Ovary (tissue), 9 donors: Measurements from ENCODE around the gene IFITM10. TPM values are rescaled to one million over a fixed set of nuclear protein-coding genes. Genes with fewer than 3 reads are reported as not detected.
A peak's percentile ranks its signal among the peaks of the same experiment; 100 is the strongest.

Source experiments
- DNase-seq, 5 donors: peaks; one replicate each; pipeline ENCODE4 v3.0.0-alpha.2; 2019 to 2020
- H3K27ac ChIP-seq, 2 donors: fragments of 200-600 bp; one replicate each; pipeline versions ENCODE4 v1.5.1 to v1.8.0; 2019 to 2022
- H3K27me3 ChIP-seq: fragments of 200-600 bp; one replicate; pipeline ENCODE4 v1.8.0; 2022
- H3K36me3 ChIP-seq: fragments of 200-600 bp; sonication (generic); one replicate; pipeline ENCODE4 v1.5.1; 2019
- H3K4me1 ChIP-seq: one replicate; pipeline ENCODE4 v1.8.1; 2013; ENCODE audit warnings: mild to moderate bottlenecking, moderate library complexity; ENCODE audit not compliant: insufficient read depth
- H3K4me3 ChIP-seq: fragments of 200-600 bp; sonication (generic); one replicate; pipeline ENCODE4 v1.5.1; 2017
- H3K9me3 ChIP-seq, 2 donors: fragments of 200-600 bp in 1 of 2; sonication (generic) in 1 of 2; one replicate each; pipeline versions ENCODE4 v1.5.1 to v1.8.1; 2013 to 2019; ENCODE audit warnings: mild to moderate bottlenecking in 1 of 2, moderate library complexity in 1 of 2
- CTCF ChIP-seq, 3 donors: fragments of 450-650 bp in 2 of 3; fragments of 200-600 bp in 1 of 3; IDR thresholded peaks; one replicate each; pipeline versions ENCODE4 v1.5.1 to v1.8.0; 2016 to 2022; ENCODE audit warnings: antibody characterized with exemption in 3 of 3, mild to moderate bottlenecking in 1 of 3
- EP300 ChIP-seq: sonication (generic); formaldehyde crosslinking; IDR thresholded peaks from one replicate; pipeline ENCODE4 v1.6.1; 2017; ENCODE audit warnings: antibody characterized with exemption
- POLR2A ChIP-seq: fragments of 450-650 bp; IDR thresholded peaks from one replicate; pipeline ENCODE4 v1.6.1; 2017; ENCODE audit warnings: antibody characterized with exemption, mild to moderate bottlenecking, moderate library complexity
- WGBS, 3 donors: extraction: QIAGEN DNeasy Blood & Tissue Kit in 1 of 3; methylation state at CpG; one replicate each; pipeline versions ENCODE4 v1.1.5 to v1.1.7; 2013 to 2017; 5-methylcytosine and 5-hydroxymethylcytosine counted together
- intact Hi-C, 4 donors: fragments of 100-400 bp; cut with DNase I; formaldehyde crosslinking; loops; one replicate each; pipeline versions ENCODE4 v1.11.0 to v1.15.1; 2022 to 2023
- polyA plus RNA-seq, 2 donors: library from polyadenylated mRNA; stranded (reverse); fragments of 200-250 nt in 1 of 2; fragments of 350-450 nt in 1 of 2; fragmentation: Illumina TruSeq in 1 of 2; extraction: RNeasy Lipid Tissue Mini Kit (QIAGEN cat#74804) in 1 of 2; gene quantifications; one replicate each; pipeline ENCODE4 v1.2.3, GENCODE V29; 2013 to 2014
- total RNA-seq, 7 donors: library from RNA; depleted of rRNA in 2 of 7; stranded (reverse); fragments of >200 nt in 2 of 7; fragmentation: NEBNext Ultra II Directional in 3 of 7; extraction: Animal tissue kit (Norgen Biotek cat#: 25700) in 3 of 7; gene quantifications; one replicate each; pipeline versions ENCODE4 v1.1.0 to v1.2.4, GENCODE V29; 2016 to 2023
- donor health status: DM: no; HTN: no; CAD: no; lungs with moderate emphysema.
- donor health status: DM: no; HTN: no; CAD: no.
- donor health status: Bipolar disorder and iron deficiency.
- donor health status: DM: yes; HTN: yes; CAD: no.
- donor health status: DM: no; HTN: no; CAD: no.
- donor health status: DM: yes; HTN: yes; CAD: no.

IFITM10 gene
- total and polyA plus RNA-seq, 9 donors = 0.15 to 3.6 (median 0.97) TPM

GRCh38 chr11:1772270-1773130 lies 22.1 kb upstream of the IFITM10 start:
- peak in 3 of 5 donors; percentile 46 to 54 (median 49) for DNase-seq
- H3K36me3 ChIP-seq = no peaks in the 10 kb centered on the region
- no peaks in the 10 kb centered on the region for H3K9me3 ChIP-seq
- WGBS, 3 donors = 22 to 29% (median 25%) methylated on average over 15 of the region's 15 CpGs
- TF ChIP-seq EP300 (no peak), POLR2A (no peak), CTCF (IDR thresholded peaks at IDR 0.05) (no peak)
- no peak overlapping the region for H3K4me3 ChIP-seq
- intact Hi-C loops = no loop called here
- H3K4me1 ChIP-seq = peaks cover 1% of the 10 kb centered on the region
- H3K27ac ChIP-seq = no peak overlapping the region
- H3K27me3 ChIP-seq = no peaks in the 10 kb centered on the region

GRCh38 chr11:1771700-1772099 lies 21.3 kb upstream of the IFITM10 start:
- Histone ChIP-seq H3K27me3 (no peaks in the 10 kb centered on the region), H3K4me1 (peaks cover 1% of the 10 kb centered on the region), H3K4me3 (no peak overlapping the region), H3K9me3 (no peaks in the 10 kb centered on the region), H3K36me3 (no peaks in the 10 kb centered on the region), H3K27ac (no peak overlapping the region)
- TF ChIP-seq CTCF (IDR thresholded peaks at IDR 0.05) (no peak), EP300 (no peak), POLR2A (no peak)
- DNase-seq = no peak
- intact Hi-C loops = no loop called here
- WGBS, 3 donors = 74 to 82% (median 79%) methylated on average over 6 of the region's 6 CpGs

GRCh38 chr11:1771273-1771672 lies 20.9 kb upstream of the IFITM10 start:
- no peaks in the 10 kb centered on the region for H3K36me3 ChIP-seq
- H3K4me3 ChIP-seq = no peak overlapping the region
- H3K27ac ChIP-seq = no peak overlapping the region
- no peaks in the 10 kb centered on the region for H3K27me3 ChIP-seq
- H3K4me1 ChIP-seq = peaks cover 1% of the 10 kb centered on the region
- H3K9me3 ChIP-seq = no peaks in the 10 kb centered on the region
- TF ChIP-seq CTCF (IDR thresholded peaks at IDR 0.05) = no peak
- TF ChIP-seq EP300 = no peak
- TF ChIP-seq POLR2A = no peak
- WGBS, 3 donors = 82 to 88% (median 87%) methylated on average over 18 of the region's 18 CpGs
- intact Hi-C loops = no loop called here
- no peak for DNase-seq

GRCh38 chr11:1770528-1770927 lies 20.1 kb upstream of the IFITM10 start:
- H3K27me3 ChIP-seq = no peaks in the 10 kb centered on the region
- TF ChIP-seq CTCF (IDR thresholded peaks at IDR 0.05) = no peak
- TF ChIP-seq EP300 = no peak
- no peak for TF ChIP-seq POLR2A
- no peak overlapping the region for H3K4me3 ChIP-seq
- H3K36me3 ChIP-seq = no peaks in the 10 kb centered on the region
- H3K9me3 ChIP-seq = no peaks in the 10 kb centered on the region
- 72 to 79% (median 75%) methylated on average over 5 of the region's 5 CpGs for WGBS, 3 donors
- no peak for DNase-seq
- H3K27ac ChIP-seq = no peak overlapping the region
- intact Hi-C loops = no loop called here
- peaks cover 1% of the 10 kb centered on the region for H3K4me1 ChIP-seq
